Measurements from ENCODE around the gene TMEM254. TPM values are rescaled to one million over a fixed set of nuclear protein-coding genes. Genes with fewer than 3 reads are reported as not detected.
A peak's percentile ranks its signal among the peaks of the same experiment; 100 is the strongest.

TMEM254 gene
- total RNA-seq, 1 donor from 2014 or later = 34.8 TPM

GRCh38 chr10:80122110-80122710 is 43.7 kb downstream of the TMEM254 start:
- H3K9me3 Mint-ChIP-seq (ENCODE audit: low read depth) = no peaks in the 10 kb centered on the region
- H3K27ac Mint-ChIP-seq = no peak overlapping the region
- DNase-seq (ENCODE audit: low spot score, unreplicated experiment) = no peak
- H3K27me3 Mint-ChIP-seq = peaks cover 11% of the 10 kb centered on the region
- no peak overlapping the region for H3K4me3 Mint-ChIP-seq (ENCODE audit: low read depth)
- no peaks in the 10 kb centered on the region for H3K4me1 Mint-ChIP-seq (ENCODE audit: low read depth)
- H3K36me3 Mint-ChIP-seq (ENCODE audit: insufficient read depth) = no peaks in the 10 kb centered on the region
- TF ChIP-seq CTCF (IDR thresholded peaks at IDR 0.05; ENCODE audit: unreplicated experiment) = no peak

GRCh38 chr10:80122746-80123145 is 44.3 kb downstream of the TMEM254 start:
- Mint-ChIP-seq H3K27ac (no peak overlapping the region), H3K27me3 (peaks cover 11% of the 10 kb centered on the region)

GRCh38 chr10:80126876-80127275 is 48.4 kb downstream of the TMEM254 start:
- Mint-ChIP-seq H3K27ac (no peak overlapping the region), H3K4me3 (ENCODE audit: low read depth) (no peak overlapping the region), H3K27me3 (peaks cover 15% of the 10 kb centered on the region), H3K4me1 (ENCODE audit: low read depth) (no peaks in the 10 kb centered on the region), H3K36me3 (ENCODE audit: insufficient read depth) (no peaks in the 10 kb centered on the region), H3K9me3 (ENCODE audit: low read depth) (no peaks in the 10 kb centered on the region)
- no peak for DNase-seq (ENCODE audit: low spot score, unreplicated experiment)
- TF ChIP-seq CTCF (IDR thresholded peaks at IDR 0.05; ENCODE audit: unreplicated experiment) = no peak

More at GRCh38 chr10:80122746-80123145, 44.3 kb downstream of the TMEM254 start:
- Mint-ChIP-seq H3K9me3 (ENCODE audit: low read depth) (no peaks in the 10 kb centered on the region), H3K4me1 (ENCODE audit: low read depth) (no peaks in the 10 kb centered on the region), H3K36me3 (ENCODE audit: insufficient read depth) (no peaks in the 10 kb centered on the region), H3K4me3 (ENCODE audit: low read depth) (no peak overlapping the region)
- no peak for TF ChIP-seq CTCF (IDR thresholded peaks at IDR 0.05; ENCODE audit: unreplicated experiment)
- DNase-seq (ENCODE audit: low spot score, unreplicated experiment) = no peak

DNA sequence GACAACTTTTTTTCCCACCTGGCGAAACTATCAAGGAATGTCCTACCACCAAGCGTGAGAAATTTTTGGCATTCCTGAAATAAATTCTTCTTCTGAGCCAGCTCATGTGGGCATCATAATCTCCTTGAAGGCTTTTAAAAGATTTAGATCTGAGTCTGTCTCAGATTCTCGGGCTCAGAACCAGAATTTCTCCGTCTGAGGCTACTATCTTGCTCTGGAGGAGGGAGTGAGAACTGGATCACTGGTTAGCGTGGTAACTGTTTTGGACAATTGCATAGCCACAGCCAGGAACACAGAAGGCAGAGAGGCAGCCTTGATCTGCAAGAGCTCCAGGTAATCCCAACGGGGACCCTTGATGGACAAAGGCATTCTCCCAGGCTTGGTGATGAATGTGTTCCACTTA is 53.0 kb downstream of the TMEM254 start:
- no peak overlapping the region for H3K27ac Mint-ChIP-seq
- H3K27me3 Mint-ChIP-seq = peaks cover 33% of the 10 kb centered on the region
- TF ChIP-seq CTCF (IDR thresholded peaks at IDR 0.05; ENCODE audit: unreplicated experiment) = no peak
- H3K9me3 Mint-ChIP-seq (ENCODE audit: low read depth) = no peaks in the 10 kb centered on the region
- H3K4me1 Mint-ChIP-seq (ENCODE audit: low read depth) = peaks cover 3% of the 10 kb centered on the region
- H3K4me3 Mint-ChIP-seq (ENCODE audit: low read depth) = peak overlapping the region; percentile 55
- no peaks in the 10 kb centered on the region for H3K36me3 Mint-ChIP-seq (ENCODE audit: insufficient read depth)
- DNase-seq (ENCODE audit: low spot score, unreplicated experiment) = no peak

- Mint-ChIP-seq H3K4me1 (ENCODE audit: low read depth) (peaks cover 3% of the 10 kb centered on the region), H3K9me3 (ENCODE audit: low read depth) (no peaks in the 10 kb centered on the region), H3K4me3 (ENCODE audit: low read depth) (peak within 1 kb of the TSS; percentile 70), H3K27me3 (peaks cover 29% of the 10 kb centered on the region), H3K27ac (no peak within 1 kb of the TSS), H3K36me3 (ENCODE audit: insufficient read depth) (no peaks in the 10 kb centered on the region)
- TF ChIP-seq CTCF (IDR thresholded peaks at IDR 0.05; ENCODE audit: unreplicated experiment) = no peak
- DNase-seq (ENCODE audit: low spot score, unreplicated experiment) = peak; percentile 31
These were observed 54.1 kb downstream of the TMEM254 start, which contains the start of gene PLAC9 for GRCh38 chr10:80132299-80133139. PLAC9 (plus strand) TSS chr10:80132730; CDS start chr10:80132763, 33 bp downstream.
